Gastroesophageal sphincter (tissue), 3 donors: ENCODE measurements around the gene FIGNL2.

ENCODE experiments used
- POLR2A ChIP-seq, 2 donors: fragments of 450-650 bp; IDR thresholded peaks; one replicate each; pipeline ENCODE4 v1.6.1; 2017; ENCODE audit warnings: antibody characterized with exemption in 2 of 2, mild to moderate bottlenecking in 2 of 2, moderate library complexity in 1 of 2
- POLR2AphosphoS5 ChIP-seq: sonication (generic); formaldehyde crosslinking; IDR thresholded peaks from one replicate; pipeline ENCODE4 v1.6.1; 2017; ENCODE audit warnings: antibody characterized with exemption
- TF ChIP-seq, protein P1 (sequence below), 4 experiments: fragments of 200-600 bp in 2 of 4; fragments of 450-650 bp in 2 of 4; sonication (generic) in 1 of 4; IDR thresholded peaks; one replicate each; pipeline ENCODE4 v1.5.1; 2017 to 2019; ENCODE audit warnings: antibody characterized with exemption in 4 of 4, mild to moderate bottlenecking in 2 of 4, moderate library complexity in 2 of 4

DNA sequence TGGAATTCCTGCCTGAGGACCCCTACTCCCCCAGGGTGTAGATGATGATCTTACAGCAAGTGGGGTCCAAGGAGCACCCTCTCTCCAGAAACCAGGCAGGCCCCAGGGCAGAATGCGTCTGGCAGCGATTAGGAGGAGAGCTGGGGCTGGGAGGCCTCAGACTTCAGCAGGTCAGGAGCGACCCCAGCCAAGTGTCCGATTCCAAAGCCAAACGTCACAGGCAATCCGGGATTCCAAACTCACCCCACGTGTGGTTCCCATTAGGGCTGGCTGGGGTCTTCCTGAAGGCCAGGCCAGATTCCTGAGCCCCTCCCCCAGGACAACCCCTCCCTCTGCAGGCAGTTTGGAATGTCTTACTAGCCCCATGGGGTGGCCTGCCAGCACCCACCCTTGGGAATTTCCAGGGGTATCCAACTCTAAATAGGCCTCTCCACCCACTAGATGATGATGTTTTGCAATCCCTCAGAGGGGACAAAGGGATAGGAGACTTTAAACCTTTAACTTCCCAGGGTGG lies 17.3 kb upstream of the FIGNL2 start:
- TF ChIP-seq, protein P1, sequence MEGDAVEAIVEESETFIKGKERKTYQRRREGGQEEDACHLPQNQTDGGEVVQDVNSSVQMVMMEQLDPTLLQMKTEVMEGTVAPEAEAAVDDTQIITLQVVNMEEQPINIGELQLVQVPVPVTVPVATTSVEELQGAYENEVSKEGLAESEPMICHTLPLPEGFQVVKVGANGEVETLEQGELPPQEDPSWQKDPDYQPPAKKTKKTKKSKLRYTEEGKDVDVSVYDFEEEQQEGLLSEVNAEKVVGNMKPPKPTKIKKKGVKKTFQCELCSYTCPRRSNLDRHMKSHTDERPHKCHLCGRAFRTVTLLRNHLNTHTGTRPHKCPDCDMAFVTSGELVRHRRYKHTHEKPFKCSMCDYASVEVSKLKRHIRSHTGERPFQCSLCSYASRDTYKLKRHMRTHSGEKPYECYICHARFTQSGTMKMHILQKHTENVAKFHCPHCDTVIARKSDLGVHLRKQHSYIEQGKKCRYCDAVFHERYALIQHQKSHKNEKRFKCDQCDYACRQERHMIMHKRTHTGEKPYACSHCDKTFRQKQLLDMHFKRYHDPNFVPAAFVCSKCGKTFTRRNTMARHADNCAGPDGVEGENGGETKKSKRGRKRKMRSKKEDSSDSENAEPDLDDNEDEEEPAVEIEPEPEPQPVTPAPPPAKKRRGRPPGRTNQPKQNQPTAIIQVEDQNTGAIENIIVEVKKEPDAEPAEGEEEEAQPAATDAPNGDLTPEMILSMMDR (IDR thresholded peaks at IDR 0.05) = no peak
- TF ChIP-seq POLR2A (IDR thresholded peaks at IDR 0.05) (no peak), POLR2AphosphoS5 (no peak)
